H1 (cell line): ENCODE measurements around the gene TSPOAP1.

Experiments
- CEBPB ChIP-seq: IDR thresholded peaks from 2 replicates; pipeline ENCODE4 v1.6.1; 2012; ENCODE audit warnings: low read depth, low read length
- CHD1 ChIP-seq: IDR thresholded peaks from 2 replicates; pipeline ENCODE4 v1.6.1; 2012; ENCODE audit warnings: low read depth, low read length, improper control_type of control experiment
- CREB1 ChIP-seq: IDR thresholded peaks from 2 replicates; pipeline ENCODE4 v1.6.1; 2012; ENCODE audit warnings: inconsistent platforms
- CTCF ChIP-seq, 3 experiments: IDR thresholded peaks; 1 replicate in 2 of 3; 2 replicates in 1 of 3; pipeline versions ENCODE4 v1.5.1 to v1.6.1; 2011; ENCODE audit warnings: low read length in 3 of 3, mild to moderate bottlenecking in 3 of 3, inconsistent platforms in 2 of 3, low read depth in 1 of 3, moderate library complexity in 1 of 3; ENCODE audit not compliant: insufficient read depth in 1 of 3; ENCODE audit errors: control extremely low read depth in 1 of 3
- JUN ChIP-seq: IDR thresholded peaks from 2 replicates; pipeline ENCODE4 v1.6.1; 2011; ENCODE audit warnings: low read depth, mild to moderate bottlenecking, improper control_type of control experiment, low read length
- JUND ChIP-seq: IDR thresholded peaks from 2 replicates; pipeline ENCODE4 v1.6.1; 2011; ENCODE audit warnings: mild to moderate bottlenecking, improper control_type of control experiment, low read length
- MAFK ChIP-seq: IDR thresholded peaks from 2 replicates; pipeline ENCODE4 v1.6.1; 2012; ENCODE audit warnings: low read depth, mild to moderate bottlenecking, improper control_type of control experiment, low read length
- POLR2A ChIP-seq, 2 experiments: IDR thresholded peaks; 1 replicate in 1 of 2; 2 replicates in 1 of 2; pipeline ENCODE4 v1.6.1; 2011; ENCODE audit warnings: low read depth in 2 of 2, low read length in 2 of 2, mild to moderate bottlenecking in 2 of 2; ENCODE audit errors: control extremely low read depth in 1 of 2
- RFX5 ChIP-seq: IDR thresholded peaks from 2 replicates; pipeline ENCODE4 v1.6.1; 2011; ENCODE audit warnings: low read depth, low read length, improper control_type of control experiment, borderline replicate concordance
- SIRT6 ChIP-seq: IDR thresholded peaks from one replicate; pipeline ENCODE4 v1.7.1; 2012; ENCODE audit warnings: low read length, inconsistent platforms
- USF2 ChIP-seq: IDR thresholded peaks from 2 replicates; pipeline ENCODE4 v1.6.1; 2011; ENCODE audit warnings: low read length, improper control_type of control experiment

GRCh38 chr17:58294034-58294433, 34.6 kb downstream of the TSPOAP1 start:
- TF ChIP-seq SIRT6 (no peak), CTCF (IDR thresholded peaks at IDR 0.05; ENCODE audit: control extremely low read depth in 1 of 3, insufficient read depth in 1 of 3, low read depth in 1 of 3, low read length in 3 of 3) (no peak), USF2 (no peak), MAFK (no peak), JUN (no peak), CEBPB (no peak), POLR2A (IDR thresholded peaks at IDR 0.05; ENCODE audit: control extremely low read depth in 1 of 2, low read depth in 2 of 2, low read length in 2 of 2) (no peak), RFX5 (no peak), CREB1 (no peak), JUND (no peak), CHD1 (no peak)
